Prostate gland (tissue), 2 donors: Measurements from ENCODE around the gene ICAM3. TPM values are rescaled to one million over a fixed set of nuclear protein-coding genes. Genes with fewer than 3 reads are reported as not detected.

Experiments used
- DNase-seq: peaks from one replicate; pipeline ENCODE4 v3.0.0-alpha.2; 2019; ENCODE audit warnings: low spot score
- H3K27ac ChIP-seq, 2 donors: fragments of 200-600 bp; sonication (generic); 2 replicates each; pipeline ENCODE4 v1.5.1; 2017 to 2019
- H3K27me3 ChIP-seq: fragments of 200-600 bp; sonication (generic); replicated peaks from 2 replicates; pipeline ENCODE4 v1.5.1; 2019; ENCODE audit not compliant: insufficient read depth
- H3K36me3 ChIP-seq, 2 donors: fragments of 200-600 bp; sonication (generic); 1 replicate in 1 of 2; 2 replicates in 1 of 2; pipeline versions ENCODE4 v1.5.1 to v1.8.1; 2017 to 2019
- H3K4me1 ChIP-seq: fragments of 200-600 bp; sonication (generic); replicated peaks from 2 replicates; pipeline ENCODE4 v1.5.1; 2019
- H3K4me3 ChIP-seq, 2 donors: fragments of 200-600 bp; sonication (generic); 2 replicates each; pipeline ENCODE4 v1.5.1; 2017 to 2019
- H3K9me3 ChIP-seq: fragments of 200-600 bp; sonication (generic); 2 replicates; pipeline ENCODE4 v1.5.1; 2017
- POLR2A ChIP-seq: fragments of 450-650 bp; IDR thresholded peaks from one replicate; pipeline ENCODE4 v1.6.1; 2016; ENCODE audit warnings: antibody characterized with exemption, mild to moderate bottlenecking
- POLR2AphosphoS5 ChIP-seq: sonication (generic); formaldehyde crosslinking; IDR thresholded peaks from one replicate; pipeline ENCODE4 v1.6.1; 2017; ENCODE audit warnings: antibody characterized with exemption
- WGBS: methylation state at CpG from one replicate; pipeline ENCODE4 v1.1.5; 2018; 5-methylcytosine and 5-hydroxymethylcytosine counted together
- intact Hi-C: fragments of 100-400 bp; cut with DNase I; formaldehyde crosslinking; loops from one replicate; pipeline ENCODE4 v1.14.2; 2022
- total RNA-seq, 2 donors: library from RNA; depleted of rRNA; stranded (reverse); fragments of >200 nt; gene quantifications; one replicate each; pipeline ENCODE4 v1.1.0, GENCODE V29; 2016
- TF ChIP-seq, protein P1 (sequence below), 4 experiments: fragments of 200-600 bp in 2 of 4; fragments of 450-650 bp in 2 of 4; sonication (generic) in 2 of 4; IDR thresholded peaks; 1 replicate in 3 of 4; 2 replicates in 1 of 4; pipeline ENCODE4 v1.5.1; 2016 to 2019; ENCODE audit warnings: antibody characterized with exemption in 4 of 4, mild to moderate bottlenecking in 2 of 4, moderate library complexity in 2 of 4

ICAM3 gene
- total RNA-seq, 2 donors from 2014 or later, result 6.4 to 6.5 TPM

DNA sequence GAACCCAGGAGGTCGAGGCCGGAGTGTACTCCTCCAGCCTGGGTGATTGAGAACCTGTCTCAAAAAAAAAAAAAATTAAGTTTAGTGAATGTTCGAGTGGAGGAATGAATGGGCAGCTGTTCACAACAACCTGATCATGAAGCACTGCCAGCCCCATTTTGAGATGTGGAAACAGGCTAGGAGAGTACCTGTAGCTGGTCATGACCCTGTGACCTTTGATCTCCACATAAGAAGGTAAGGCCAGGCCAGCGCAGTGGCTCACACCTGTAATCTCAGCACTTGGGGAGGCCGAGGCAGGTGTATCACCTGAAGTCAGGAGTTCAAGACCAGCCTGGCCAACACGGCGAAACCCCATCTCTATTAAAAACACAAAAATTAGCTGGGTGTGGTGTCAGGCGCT lies 13.7 kb downstream of the ICAM3 start:
- Histone ChIP-seq H3K27ac (no peak overlapping the region), H3K36me3 (peaks cover 15 to 65% of the 10 kb centered on the region in 2 donors), H3K4me1 (no peaks in the 10 kb centered on the region), H3K4me3 (no peak overlapping the region), H3K27me3 (no peaks in the 10 kb centered on the region), H3K9me3 (no peaks in the 10 kb centered on the region)
- WGBS, result 94% methylated on average over 8 of the region's 8 CpGs
- intact Hi-C loops, result no loop called here
- DNase-seq, result no peak
- TF ChIP-seq POLR2AphosphoS5 (no peak), POLR2A (no peak)
- TF ChIP-seq, protein P1, sequence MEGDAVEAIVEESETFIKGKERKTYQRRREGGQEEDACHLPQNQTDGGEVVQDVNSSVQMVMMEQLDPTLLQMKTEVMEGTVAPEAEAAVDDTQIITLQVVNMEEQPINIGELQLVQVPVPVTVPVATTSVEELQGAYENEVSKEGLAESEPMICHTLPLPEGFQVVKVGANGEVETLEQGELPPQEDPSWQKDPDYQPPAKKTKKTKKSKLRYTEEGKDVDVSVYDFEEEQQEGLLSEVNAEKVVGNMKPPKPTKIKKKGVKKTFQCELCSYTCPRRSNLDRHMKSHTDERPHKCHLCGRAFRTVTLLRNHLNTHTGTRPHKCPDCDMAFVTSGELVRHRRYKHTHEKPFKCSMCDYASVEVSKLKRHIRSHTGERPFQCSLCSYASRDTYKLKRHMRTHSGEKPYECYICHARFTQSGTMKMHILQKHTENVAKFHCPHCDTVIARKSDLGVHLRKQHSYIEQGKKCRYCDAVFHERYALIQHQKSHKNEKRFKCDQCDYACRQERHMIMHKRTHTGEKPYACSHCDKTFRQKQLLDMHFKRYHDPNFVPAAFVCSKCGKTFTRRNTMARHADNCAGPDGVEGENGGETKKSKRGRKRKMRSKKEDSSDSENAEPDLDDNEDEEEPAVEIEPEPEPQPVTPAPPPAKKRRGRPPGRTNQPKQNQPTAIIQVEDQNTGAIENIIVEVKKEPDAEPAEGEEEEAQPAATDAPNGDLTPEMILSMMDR (IDR thresholded peaks at IDR 0.05), result no peak

DNA sequence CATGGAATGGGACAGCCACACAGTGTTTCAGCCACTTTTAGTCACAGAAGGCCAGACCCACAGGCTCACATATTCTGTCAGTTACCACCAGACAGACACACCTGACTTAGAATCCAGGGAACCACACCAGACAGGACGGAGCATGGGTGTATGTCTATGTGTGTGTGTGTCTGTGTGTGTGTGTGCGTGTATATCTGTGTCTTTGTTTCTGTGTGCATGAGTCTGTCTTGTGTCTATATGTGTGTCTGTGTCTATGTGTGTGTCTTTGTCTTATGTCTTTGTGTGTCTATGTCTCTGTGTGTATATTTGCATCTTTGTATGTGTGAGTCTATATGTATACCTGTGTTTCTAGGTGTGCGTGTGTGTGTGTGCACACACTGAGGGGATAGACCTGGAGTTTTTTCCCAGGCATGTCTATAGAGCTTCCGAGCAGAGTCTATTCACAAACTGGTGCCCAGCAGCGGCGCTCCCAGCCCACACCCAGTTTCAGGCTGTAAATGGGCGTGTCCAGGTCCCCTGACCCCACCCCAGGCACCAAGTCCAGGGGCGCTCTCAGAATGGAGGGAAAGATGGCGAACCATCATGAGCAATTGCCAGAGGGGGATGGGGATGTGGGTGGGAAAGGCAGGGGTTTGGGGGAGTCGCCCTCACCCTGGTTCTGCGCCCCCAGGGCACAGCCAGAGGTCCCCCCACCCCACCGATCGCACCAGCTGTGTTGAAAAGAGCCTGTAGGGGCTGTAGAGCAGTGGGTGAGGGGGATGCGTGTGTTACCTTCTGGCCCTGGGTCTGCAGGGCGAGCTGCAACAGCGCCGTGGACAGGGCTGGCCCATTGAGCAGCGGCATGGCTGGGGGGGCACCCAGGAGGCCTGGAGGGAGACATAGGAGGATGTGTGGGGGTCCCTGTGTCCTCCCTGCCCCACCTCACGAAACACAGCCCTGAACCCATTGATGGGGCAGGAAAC lies 17.3 kb downstream of the ICAM3 start:
- Histone ChIP-seq H3K36me3 (peaks cover 26 to 50% of the 10 kb centered on the region in 2 donors), H3K9me3 (no peaks in the 10 kb centered on the region), H3K4me1 (no peaks in the 10 kb centered on the region), H3K27ac (no peak overlapping the region), H3K4me3 (no peak overlapping the region), H3K27me3 (no peaks in the 10 kb centered on the region)
- WGBS, result 94% methylated on average over 19 of the region's 19 CpGs
- no peak for DNase-seq
- intact Hi-C loops, result no loop called here
- TF ChIP-seq POLR2AphosphoS5 (no peak), POLR2A (no peak)
- TF ChIP-seq, protein P1 (IDR thresholded peaks at IDR 0.05), result no peak

DNA sequence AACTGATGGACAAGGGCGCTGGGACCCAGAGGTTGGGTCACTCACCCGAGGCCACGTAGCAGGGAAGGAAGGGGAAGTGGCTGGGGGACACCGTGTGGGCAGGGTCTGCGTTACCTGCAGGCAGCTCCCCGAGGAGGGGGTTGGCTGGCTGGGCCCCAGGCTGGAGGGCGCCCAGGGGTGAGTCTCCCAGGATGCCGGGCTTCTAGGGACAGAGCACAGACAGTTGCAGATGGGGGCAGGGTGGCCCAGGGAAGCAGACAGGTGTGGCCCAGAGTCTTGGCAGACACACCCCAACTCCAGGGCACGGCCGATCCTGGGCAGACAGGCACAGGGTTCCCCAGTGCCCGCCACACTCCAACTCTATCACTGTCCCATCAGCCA lies 18.0 kb downstream of the ICAM3 start:
- Histone ChIP-seq H3K4me1 (no peaks in the 10 kb centered on the region), H3K9me3 (no peaks in the 10 kb centered on the region), H3K36me3 (peaks cover 21 to 49% of the 10 kb centered on the region in 2 donors), H3K4me3 (no peak overlapping the region), H3K27ac (no peak overlapping the region), H3K27me3 (no peaks in the 10 kb centered on the region)
- DNase-seq, result no peak
- intact Hi-C loops, result no loop called here
- 86% methylated on average over 9 of the region's 11 CpGs for WGBS
- TF ChIP-seq POLR2A (no peak), POLR2AphosphoS5 (no peak)
- TF ChIP-seq, protein P1 (IDR thresholded peaks at IDR 0.05), result no peak

DNA sequence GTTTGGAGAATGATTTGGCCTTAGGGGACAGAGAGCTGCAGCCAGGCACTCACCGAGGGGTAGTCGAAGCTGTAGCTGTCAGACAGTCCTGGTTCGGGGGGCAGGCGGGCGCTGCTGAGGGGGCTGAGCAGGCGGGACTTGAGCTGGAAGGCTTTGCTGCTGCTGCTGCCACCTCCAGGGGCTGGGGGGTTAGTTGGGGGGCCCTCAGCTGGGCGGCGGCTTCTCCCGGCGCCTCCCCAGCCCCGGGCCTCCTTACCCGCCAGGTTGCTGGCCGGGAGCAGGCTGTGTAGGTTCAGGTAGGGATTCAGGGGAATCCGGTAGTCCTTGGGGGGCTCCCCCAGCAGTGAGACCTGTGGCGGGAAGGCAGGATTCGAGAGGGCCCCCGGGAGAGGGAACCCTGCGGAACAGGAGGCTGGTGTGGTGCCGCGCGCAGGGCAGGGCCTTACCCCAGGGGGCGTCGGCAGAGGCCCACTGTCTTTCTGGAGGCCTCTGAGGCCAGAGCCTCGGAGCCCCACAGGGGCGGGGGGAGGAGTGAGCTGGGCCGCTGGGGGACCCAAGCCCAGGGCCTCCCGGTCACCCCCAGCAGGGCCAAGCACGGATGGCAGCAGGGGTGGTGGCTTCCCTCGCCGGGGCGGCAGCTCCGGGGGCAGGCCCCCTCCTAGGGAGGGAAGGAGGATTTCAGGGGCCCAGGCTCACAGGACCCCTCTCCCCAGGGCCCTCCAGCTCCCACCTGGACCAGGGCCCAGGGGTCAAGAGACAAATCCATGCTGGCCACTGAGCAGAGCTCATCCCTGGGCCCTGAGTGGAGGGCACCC lies 18.6 kb downstream of the ICAM3 start:
- Histone ChIP-seq H3K36me3 (peaks cover 21 to 43% of the 10 kb centered on the region in 2 donors), H3K4me3 (no peak overlapping the region), H3K27me3 (no peaks in the 10 kb centered on the region), H3K27ac (no peak overlapping the region), H3K9me3 (no peaks in the 10 kb centered on the region), H3K4me1 (no peaks in the 10 kb centered on the region)
- WGBS, result 92% methylated on average over 15 of the region's 32 CpGs
- DNase-seq, result no peak
- intact Hi-C loops, result no loop called here
- TF ChIP-seq POLR2A (no peak), POLR2AphosphoS5 (no peak)
- TF ChIP-seq, protein P1 (IDR thresholded peaks at IDR 0.05), result no peak
